Coronary artery (tissue), 2 donors: Measurements from ENCODE around the gene STARD7.

Experiments
- DNase-seq: peaks from one replicate; pipeline ENCODE4 v3.0.0-alpha.2; 2017; ENCODE audit warnings: low spot score
- H3K27ac ChIP-seq, 2 donors: fragments of 200-600 bp; sonication (generic); one replicate each; pipeline ENCODE4 v1.5.1; 2016 to 2019
- H3K4me3 ChIP-seq: fragments of 200-600 bp; sonication (generic); 2 replicates; pipeline ENCODE4 v1.5.1; 2016; ENCODE audit warnings: mild to moderate bottlenecking, moderate library complexity
- CTCF ChIP-seq: fragments of 200-600 bp; sonication (generic); IDR thresholded peaks from one replicate; pipeline ENCODE4 v1.5.1; 2019; ENCODE audit warnings: antibody characterized with exemption

STARD7 gene

GRCh38 chr2:96156926-96157648, 51.5 kb downstream of the STARD7 start:
- Histone ChIP-seq H3K27ac (no peak overlapping the region), H3K4me3 (no peak overlapping the region)
- no peak for TF ChIP-seq CTCF
- DNase-seq, result no peak

- Histone ChIP-seq H3K4me3 (no peak overlapping the region), H3K27ac (no peak overlapping the region)
- no peak for DNase-seq
- no peak for TF ChIP-seq CTCF
Measured at GRCh38 chr2:96156011-96156820, 52.4 kb downstream of the STARD7 start.

GRCh38 chr2:96154506-96155380, 53.9 kb downstream of the STARD7 start:
- no peak for TF ChIP-seq CTCF
- Histone ChIP-seq H3K27ac (no peak overlapping the region), H3K4me3 (no peak overlapping the region)
- DNase-seq, result no peak

GRCh38 chr2:96153991-96154431, 54.6 kb downstream of the STARD7 start:
- no peak for TF ChIP-seq CTCF
- DNase-seq, result no peak
- Histone ChIP-seq H3K4me3 (no peak overlapping the region), H3K27ac (no peak overlapping the region)

- no peak for TF ChIP-seq CTCF
- Histone ChIP-seq H3K27ac (no peak overlapping the region), H3K4me3 (no peak overlapping the region)
- DNase-seq, result no peak
Measured at GRCh38 chr2:96153291-96153713, 55.3 kb downstream of the STARD7 start.

- H3K27ac ChIP-seq, result no peak overlapping the region
- no peak for DNase-seq
- TF ChIP-seq CTCF, result no peak
Measured at GRCh38 chr2:96152304-96153161, 56.1 kb downstream of the STARD7 start.

More at GRCh38 chr2:96152304-96153161, 56.1 kb downstream of the STARD7 start:
- H3K4me3 ChIP-seq, result no peak overlapping the region
